Mesothelial cell of epicardium (in vitro differentiated cells): ENCODE data around the gene CRHR1. TPM values are rescaled to one million over a fixed set of nuclear protein-coding genes. Genes with fewer than 3 reads are reported as not detected.

Experiments
- DNase-seq, 2 experiments: peaks; one replicate each; pipeline ENCODE4 v3.0.0; 2021; ENCODE audit warnings: low spot score in 2 of 2; ENCODE audit not compliant: unreplicated experiment in 2 of 2
- H3K27ac Mint-ChIP-seq: 2 replicates; pipeline ENCODE4 v1.8.0; 2021; ENCODE audit warnings: mixed read lengths
- H3K27me3 Mint-ChIP-seq: 2 replicates; pipeline ENCODE4 v1.8.0; 2021; ENCODE audit warnings: low read depth, mixed read lengths
- H3K36me3 Mint-ChIP-seq: 2 replicates; pipeline ENCODE4 v1.8.0; 2021; ENCODE audit warnings: mixed read lengths
- H3K4me1 Mint-ChIP-seq: 2 replicates; pipeline ENCODE4 v1.8.0; 2021; ENCODE audit warnings: mixed read lengths
- H3K4me3 Mint-ChIP-seq: 2 replicates; pipeline ENCODE4 v1.8.0; 2021; ENCODE audit warnings: mild to moderate bottlenecking, moderate library complexity, mixed read lengths
- H3K9me3 Mint-ChIP-seq: 2 replicates; pipeline ENCODE4 v1.8.0; 2021; ENCODE audit warnings: mixed read lengths
- total RNA-seq: library from RNA; stranded (reverse); gene quantifications from 3 replicates; pipeline ENCODE4 v1.2.1, GENCODE V29; 2021
- TF ChIP-seq, protein P1 (sequence below): fragments of 200-600 bp; sonication (generic); IDR thresholded peaks from one replicate; pipeline ENCODE4 v1.5.0; 2021; ENCODE audit warnings: antibody characterized with exemption; ENCODE audit not compliant: unreplicated experiment

Gene CRHR1
- total RNA-seq, 1 donor from 2014 or later: 0.36 TPM

DNA sequence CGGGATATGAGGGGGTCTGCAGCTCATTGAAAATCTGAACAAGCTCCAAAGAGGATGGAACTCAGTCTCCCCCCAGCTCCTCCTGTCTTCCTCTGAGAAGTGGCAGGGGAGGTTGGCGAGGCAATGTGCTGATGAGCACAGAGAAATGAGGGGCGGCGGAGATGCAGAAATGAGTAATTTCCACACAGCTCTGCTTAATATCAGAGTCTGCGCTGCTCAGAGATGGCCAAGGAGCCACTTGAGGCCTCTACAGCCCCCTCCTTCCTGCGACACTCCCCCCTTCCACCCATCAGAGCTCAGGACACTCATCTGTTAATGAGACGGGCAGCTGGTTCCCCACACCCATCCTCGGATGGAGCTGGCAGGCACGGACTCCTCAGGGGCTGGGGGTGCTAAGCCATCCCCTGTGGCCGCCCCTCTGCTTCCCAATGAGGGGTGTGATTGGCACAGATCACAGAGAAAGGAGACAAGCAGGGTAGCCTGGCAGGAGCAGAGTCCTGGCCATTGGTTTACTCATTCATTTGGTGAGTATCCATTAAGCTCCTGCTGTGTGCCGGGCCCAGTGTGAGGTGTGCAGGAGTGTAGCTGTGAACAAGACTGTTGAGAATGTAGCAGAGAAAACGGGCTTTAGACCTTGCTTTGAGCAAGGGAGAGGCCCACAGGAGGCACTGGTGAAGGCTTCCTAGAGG lies 12.7 kb upstream of the CRHR1 start:
- H3K4me1 Mint-ChIP-seq: peaks cover 3% of the 10 kb centered on the region
- H3K36me3 Mint-ChIP-seq: no peaks in the 10 kb centered on the region
- DNase-seq: no peak
- TF ChIP-seq, protein P1, sequence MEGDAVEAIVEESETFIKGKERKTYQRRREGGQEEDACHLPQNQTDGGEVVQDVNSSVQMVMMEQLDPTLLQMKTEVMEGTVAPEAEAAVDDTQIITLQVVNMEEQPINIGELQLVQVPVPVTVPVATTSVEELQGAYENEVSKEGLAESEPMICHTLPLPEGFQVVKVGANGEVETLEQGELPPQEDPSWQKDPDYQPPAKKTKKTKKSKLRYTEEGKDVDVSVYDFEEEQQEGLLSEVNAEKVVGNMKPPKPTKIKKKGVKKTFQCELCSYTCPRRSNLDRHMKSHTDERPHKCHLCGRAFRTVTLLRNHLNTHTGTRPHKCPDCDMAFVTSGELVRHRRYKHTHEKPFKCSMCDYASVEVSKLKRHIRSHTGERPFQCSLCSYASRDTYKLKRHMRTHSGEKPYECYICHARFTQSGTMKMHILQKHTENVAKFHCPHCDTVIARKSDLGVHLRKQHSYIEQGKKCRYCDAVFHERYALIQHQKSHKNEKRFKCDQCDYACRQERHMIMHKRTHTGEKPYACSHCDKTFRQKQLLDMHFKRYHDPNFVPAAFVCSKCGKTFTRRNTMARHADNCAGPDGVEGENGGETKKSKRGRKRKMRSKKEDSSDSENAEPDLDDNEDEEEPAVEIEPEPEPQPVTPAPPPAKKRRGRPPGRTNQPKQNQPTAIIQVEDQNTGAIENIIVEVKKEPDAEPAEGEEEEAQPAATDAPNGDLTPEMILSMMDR: no peak
- no peak overlapping the region for H3K4me3 Mint-ChIP-seq
- no peak overlapping the region for H3K27ac Mint-ChIP-seq
- peaks cover 3% of the 10 kb centered on the region for H3K9me3 Mint-ChIP-seq
- peaks cover 88% of the 10 kb centered on the region for H3K27me3 Mint-ChIP-seq

DNA sequence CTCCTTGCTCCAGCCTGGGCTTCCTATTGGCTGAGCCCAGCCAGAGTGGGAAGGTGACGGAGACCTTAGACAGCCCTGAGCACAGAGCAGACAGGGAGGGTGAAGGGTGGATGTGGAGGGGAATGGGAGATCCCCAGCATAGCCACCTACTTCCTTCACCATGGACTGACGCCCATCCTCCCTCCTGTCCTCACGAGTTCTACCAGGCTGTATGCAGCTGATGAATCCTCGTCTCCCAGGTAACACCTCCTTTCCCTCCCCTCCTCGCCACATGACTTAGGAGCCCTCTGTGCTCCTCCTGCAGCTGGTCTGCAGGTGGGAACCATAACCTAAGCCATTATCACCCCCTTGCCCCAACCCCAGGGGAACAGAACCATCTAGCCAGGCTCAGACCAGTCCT lies 9.0 kb upstream of the CRHR1 start:
- TF ChIP-seq, protein P1: no peak
- Mint-ChIP-seq H3K9me3 (peaks cover 3% of the 10 kb centered on the region), H3K27ac (no peak overlapping the region), H3K36me3 (no peaks in the 10 kb centered on the region), H3K4me3 (no peak overlapping the region), H3K27me3 (peaks cover 94% of the 10 kb centered on the region), H3K4me1 (peaks cover 3% of the 10 kb centered on the region)
- no peak for DNase-seq

DNA sequence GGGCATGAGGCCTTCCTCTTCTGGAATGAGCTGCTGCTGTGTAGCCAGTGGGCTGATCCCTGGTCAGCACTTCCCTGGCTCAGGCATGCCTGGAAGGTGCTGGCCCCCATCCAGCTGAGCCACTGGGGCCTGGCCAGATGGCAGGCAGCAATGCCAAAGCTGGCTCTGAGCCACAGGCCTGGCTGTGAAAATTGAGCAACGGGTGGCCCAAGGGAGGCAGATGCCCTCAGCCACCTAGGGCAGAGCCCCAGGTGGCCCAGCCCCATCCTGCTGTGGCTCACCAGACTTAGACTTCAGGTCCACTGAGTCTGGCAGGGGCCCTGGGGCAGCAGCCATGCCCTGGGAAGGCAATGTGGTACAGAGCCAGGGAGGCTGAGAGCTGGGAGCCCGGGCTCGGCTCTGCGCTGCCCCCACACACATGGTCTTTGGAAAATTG lies 8.5 kb upstream of the CRHR1 start:
- Mint-ChIP-seq H3K4me1 (peaks cover 3% of the 10 kb centered on the region), H3K9me3 (peaks cover 3% of the 10 kb centered on the region), H3K27me3 (peaks cover 94% of the 10 kb centered on the region), H3K36me3 (no peaks in the 10 kb centered on the region), H3K4me3 (no peak overlapping the region), H3K27ac (no peak overlapping the region)
- DNase-seq: no peak
- TF ChIP-seq, protein P1: no peak

DNA sequence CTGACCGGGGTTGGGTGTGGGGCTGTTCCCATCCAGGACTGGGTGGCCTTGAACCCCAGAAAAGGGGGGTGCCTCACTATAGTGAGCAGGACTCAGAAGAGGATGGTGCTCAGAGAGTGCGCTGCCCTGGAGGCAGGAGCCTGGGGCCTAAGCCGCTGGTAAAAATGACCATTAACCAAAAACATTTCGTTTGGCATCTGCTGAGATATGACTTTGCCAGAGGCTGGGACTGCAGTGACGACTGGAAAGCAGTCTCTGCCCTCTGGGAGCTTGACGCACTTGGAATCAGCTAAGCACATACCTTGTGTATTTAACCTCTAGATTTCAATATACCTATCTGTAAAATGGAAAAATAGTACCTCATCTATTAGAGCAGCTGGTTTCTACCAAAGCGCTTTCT lies 7.2 kb upstream of the CRHR1 start:
- Mint-ChIP-seq H3K4me3 (no peak overlapping the region), H3K9me3 (peaks cover 3% of the 10 kb centered on the region), H3K27me3 (peaks cover 94% of the 10 kb centered on the region), H3K36me3 (no peaks in the 10 kb centered on the region), H3K4me1 (no peaks in the 10 kb centered on the region), H3K27ac (no peak overlapping the region)
- TF ChIP-seq, protein P1: no peak
- DNase-seq: no peak

DNA sequence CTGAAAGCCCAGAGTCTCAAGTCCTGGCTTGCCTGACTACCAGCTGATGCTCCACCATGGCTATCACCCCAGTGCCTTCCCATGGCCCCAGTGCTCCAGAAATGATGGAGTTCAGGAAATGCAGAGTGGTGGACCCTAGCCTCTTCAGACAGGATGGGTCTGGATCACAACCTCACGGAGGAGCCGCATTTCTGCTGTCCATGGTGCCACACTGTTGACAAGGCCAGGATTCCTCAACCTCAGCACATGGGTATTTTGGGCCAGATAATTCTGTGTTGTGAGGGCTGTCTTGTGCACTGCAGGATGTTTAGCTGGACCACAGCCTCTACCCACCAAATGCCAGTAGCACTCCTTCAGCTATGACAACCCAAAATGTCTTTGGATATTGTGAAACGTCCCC lies 6.7 kb upstream of the CRHR1 start:
- TF ChIP-seq, protein P1: no peak
- H3K36me3 Mint-ChIP-seq: no peaks in the 10 kb centered on the region
- no peaks in the 10 kb centered on the region for H3K4me1 Mint-ChIP-seq
- H3K9me3 Mint-ChIP-seq: peaks cover 3% of the 10 kb centered on the region
- no peak overlapping the region for H3K4me3 Mint-ChIP-seq
- H3K27ac Mint-ChIP-seq: no peak overlapping the region
- H3K27me3 Mint-ChIP-seq: peaks cover 95% of the 10 kb centered on the region
- no peak for DNase-seq

DNA sequence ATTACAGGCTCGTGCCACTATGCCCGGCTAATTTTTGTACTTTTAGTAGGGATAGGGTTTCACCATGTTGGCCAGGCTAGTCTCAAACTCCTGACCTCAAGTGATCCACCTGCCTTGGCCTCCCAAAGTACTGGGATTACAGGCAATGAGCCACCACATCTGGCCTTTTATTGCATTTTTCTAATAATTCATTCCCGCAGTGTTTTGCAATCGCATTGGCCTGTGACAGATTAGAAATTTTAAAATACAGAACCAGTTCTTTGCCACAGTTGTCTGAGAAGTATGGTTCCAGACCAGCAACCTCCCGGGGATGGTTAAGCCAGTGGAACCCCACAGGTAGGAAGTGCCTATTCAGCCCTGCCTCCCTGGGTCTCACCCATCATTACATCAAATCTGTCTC lies 3.2 kb upstream of the CRHR1 start:
- Mint-ChIP-seq H3K9me3 (no peaks in the 10 kb centered on the region), H3K36me3 (no peaks in the 10 kb centered on the region), H3K27ac (no peak overlapping the region), H3K4me3 (no peak overlapping the region), H3K4me1 (peaks cover 6% of the 10 kb centered on the region), H3K27me3 (peaks cover 93% of the 10 kb centered on the region)
- DNase-seq: no peak
- TF ChIP-seq, protein P1: no peak
